ENCODE data around the gene OR2A5.

GRCh38 chr7:144022169-144022568 is 26.6 kb upstream of the OR2A5 start:
- TF ChIP-seq CTCF (IDR thresholded peaks at IDR 0.05) (no peak), EZH2 (IDR thresholded peaks at IDR 0.05; ENCODE audit: borderline replicate concordance, insufficient read depth, low read depth, low read length, poor library complexity, severe bottlenecking) (no peak)
